ENCODE measurements around the gene LRPPRC.

Gene LRPPRC

DNA sequence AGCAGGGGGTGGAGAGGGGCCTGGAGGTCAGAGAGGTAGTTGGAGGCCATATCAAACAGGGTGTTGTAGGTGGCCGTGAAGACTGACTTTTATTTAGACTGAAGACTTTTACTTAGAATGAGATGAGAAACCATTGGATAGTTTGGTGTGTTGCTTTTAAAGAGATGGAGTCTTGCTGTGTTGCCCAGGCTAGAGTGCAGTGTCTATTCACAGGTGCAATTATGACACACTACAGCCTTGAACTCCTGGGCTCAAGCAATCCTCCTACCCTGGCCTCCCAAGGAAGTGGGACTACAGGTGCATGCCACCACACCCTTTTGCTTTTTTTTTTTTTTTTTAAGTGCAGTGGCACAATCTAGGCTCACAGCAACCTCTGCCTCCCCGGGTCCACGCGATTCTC is 2.5 kb upstream of the LRPPRC start:
- H3K27me3 ChIP-seq (ENCODE audit: control insufficient read depth in 1 of 2, insufficient read depth in 1 of 2, low read length in 2 of 2): peaks cover 0 to 6% of the 10 kb centered on the region in 2 experiments
- H2BK5ac ChIP-seq (ENCODE audit: low read depth, low read length, poor library complexity, severe bottlenecking): no peak overlapping the region
- no peak overlapping the region for H4K91ac ChIP-seq (ENCODE audit: low read length)
- H2BK120ac ChIP-seq (ENCODE audit: low read depth, low read length): no peak overlapping the region
- no peak overlapping the region for H2BK12ac ChIP-seq (ENCODE audit: low read length in 2 of 2)
- H3K9ac ChIP-seq (ENCODE audit: low read length): no peak overlapping the region
- H3K79me1 ChIP-seq (replicated peaks; ENCODE audit: low read length, poor library complexity, severe bottlenecking): no peaks in the 10 kb centered on the region
- no peaks in the 10 kb centered on the region for H3K36me3 ChIP-seq (ENCODE audit: control insufficient read depth in 1 of 2, insufficient read depth in 2 of 2, low read depth in 1 of 2, low read length in 2 of 2)
- H3K4me2 ChIP-seq (ENCODE audit: low read length, poor library complexity, severe bottlenecking): no peak overlapping the region
- no peak overlapping the region for H2AFZ ChIP-seq (ENCODE audit: low read depth, low read length)
- H3K18ac ChIP-seq (ENCODE audit: low read depth in 1 of 2, low read length in 2 of 2): no peak overlapping the region
- H4K8ac ChIP-seq (ENCODE audit: low read length): no peak overlapping the region
- no peak overlapping the region for H3K4ac ChIP-seq (ENCODE audit: low read depth in 1 of 2, low read length in 2 of 2)
- no peak overlapping the region for H3K27ac ChIP-seq (ENCODE audit: low read length, poor library complexity, severe bottlenecking)
- no peak overlapping the region for H3K23ac ChIP-seq (ENCODE audit: low read length in 2 of 2)
- DNase-seq: no peak
- H3K4me1 ChIP-seq (ENCODE audit: control insufficient read depth, insufficient read depth, low read depth, low read length): peaks cover 4% of the 10 kb centered on the region
- WGBS: 61% methylated on average over 4 of the region's 4 CpGs
- H2AK5ac ChIP-seq (ENCODE audit: low read length, severe bottlenecking): no peak overlapping the region
- no peak overlapping the region for H3K14ac ChIP-seq (ENCODE audit: low read length in 2 of 2)
- no peak overlapping the region for H2BK15ac ChIP-seq (ENCODE audit: low read depth, poor library complexity, severe bottlenecking)
- H3K4me3 ChIP-seq (ENCODE audit: insufficient read depth in 1 of 2, low read depth in 1 of 2, low read length in 2 of 2): no peak overlapping the region
- H3K9me3 ChIP-seq (ENCODE audit: control insufficient read depth, low read length): no peaks in the 10 kb centered on the region

DNA sequence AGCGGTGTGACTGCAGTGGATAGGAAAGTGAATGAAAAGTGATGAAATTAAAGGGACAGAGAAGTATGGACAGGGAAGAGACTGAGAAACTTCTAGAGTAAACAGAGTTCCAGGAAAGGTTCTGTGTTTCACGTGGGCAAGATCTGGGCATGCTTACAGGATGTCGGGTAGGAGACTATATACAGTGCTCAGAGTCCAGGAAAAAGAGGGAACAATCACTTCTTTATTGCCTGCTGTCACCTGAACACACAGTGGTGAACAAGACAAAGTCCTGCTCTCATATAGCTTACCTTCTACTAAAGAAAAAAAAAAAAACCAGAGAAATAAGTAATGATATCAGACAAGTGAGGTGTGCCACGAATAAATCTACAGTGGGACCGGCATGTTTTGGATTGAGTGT is 2.4 kb downstream of the LRPPRC start:
- Histone ChIP-seq H2AFZ (ENCODE audit: low read depth, low read length) (no peak overlapping the region), H3K36me3 (ENCODE audit: control insufficient read depth in 1 of 2, insufficient read depth in 2 of 2, low read depth in 1 of 2, low read length in 2 of 2) (peaks cover 7 to 29% of the 10 kb centered on the region in 2 experiments), H2BK15ac (ENCODE audit: low read depth, poor library complexity, severe bottlenecking) (no peak overlapping the region), H3K14ac (ENCODE audit: low read length in 2 of 2) (no peak overlapping the region), H3K9me3 (ENCODE audit: control insufficient read depth, low read length) (no peaks in the 10 kb centered on the region), H3K27ac (ENCODE audit: low read length, poor library complexity, severe bottlenecking) (no peak overlapping the region), H3K27me3 (ENCODE audit: control insufficient read depth in 1 of 2, insufficient read depth in 1 of 2, low read length in 2 of 2) (no peaks in the 10 kb centered on the region), H4K8ac (ENCODE audit: low read length) (no peak overlapping the region), H3K4me2 (ENCODE audit: low read length, poor library complexity, severe bottlenecking) (no peak overlapping the region), H2BK120ac (ENCODE audit: low read depth, low read length) (no peak overlapping the region), H2BK5ac (ENCODE audit: low read depth, low read length, poor library complexity, severe bottlenecking) (no peak overlapping the region), H2AK5ac (ENCODE audit: low read length, severe bottlenecking) (no peak overlapping the region), H3K4me3 (ENCODE audit: insufficient read depth in 1 of 2, low read depth in 1 of 2, low read length in 2 of 2) (peak overlapping the region in 1 of 2 experiments; percentile 38), H3K79me1 (replicated peaks; ENCODE audit: low read length, poor library complexity, severe bottlenecking) (peaks cover 3% of the 10 kb centered on the region), H4K91ac (ENCODE audit: low read length) (no peak overlapping the region), H3K4me1 (ENCODE audit: control insufficient read depth, insufficient read depth, low read depth, low read length) (peaks cover 4% of the 10 kb centered on the region), H3K9ac (ENCODE audit: low read length) (no peak overlapping the region), H2BK12ac (ENCODE audit: low read length in 2 of 2) (no peak overlapping the region), H3K18ac (ENCODE audit: low read depth in 1 of 2, low read length in 2 of 2) (no peak overlapping the region), H3K23ac (ENCODE audit: low read length in 2 of 2) (no peak overlapping the region), H3K4ac (ENCODE audit: low read depth in 1 of 2, low read length in 2 of 2) (no peak overlapping the region)
- DNase-seq: no peak
- 98% methylated on average over 5 of the region's 5 CpGs for WGBS

DNA sequence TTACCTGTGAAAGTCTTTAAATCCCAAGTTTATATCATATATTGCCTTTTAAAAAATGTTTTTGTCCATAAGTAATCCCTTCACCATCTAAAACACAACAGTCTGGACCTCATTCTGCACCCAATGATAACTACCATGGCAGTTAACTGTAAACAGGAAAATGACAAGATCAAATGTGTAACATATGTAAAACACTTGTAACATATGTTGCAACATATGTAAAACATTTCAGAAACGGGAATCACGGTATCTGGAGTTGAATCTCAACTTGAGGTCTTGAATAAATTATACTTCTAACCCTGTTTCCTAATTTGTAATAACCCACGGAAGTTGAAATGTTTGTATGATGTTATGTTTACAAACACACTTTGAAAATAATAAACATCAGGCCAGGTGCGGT is 6.2 kb downstream of the LRPPRC start:
- H3K9me3 ChIP-seq (ENCODE audit: control insufficient read depth, low read length): no peaks in the 10 kb centered on the region
- H3K79me1 ChIP-seq (replicated peaks; ENCODE audit: low read length, poor library complexity, severe bottlenecking): peaks cover 7% of the 10 kb centered on the region
- no peak overlapping the region for H2BK12ac ChIP-seq (ENCODE audit: low read length in 2 of 2)
- H3K18ac ChIP-seq (ENCODE audit: low read depth in 1 of 2, low read length in 2 of 2): no peak overlapping the region
- no peak overlapping the region for H2AFZ ChIP-seq (ENCODE audit: low read depth, low read length)
- H4K8ac ChIP-seq (ENCODE audit: low read length): no peak overlapping the region
- H2BK5ac ChIP-seq (ENCODE audit: low read depth, low read length, poor library complexity, severe bottlenecking): no peak overlapping the region
- no peak overlapping the region for H2AK5ac ChIP-seq (ENCODE audit: low read length, severe bottlenecking)
- H3K4me3 ChIP-seq (ENCODE audit: insufficient read depth in 1 of 2, low read depth in 1 of 2, low read length in 2 of 2): no peak overlapping the region
- no peaks in the 10 kb centered on the region for H3K27me3 ChIP-seq (ENCODE audit: control insufficient read depth in 1 of 2, insufficient read depth in 1 of 2, low read length in 2 of 2)
- H3K9ac ChIP-seq (ENCODE audit: low read length): no peak overlapping the region
- H3K4ac ChIP-seq (ENCODE audit: low read depth in 1 of 2, low read length in 2 of 2): no peak overlapping the region
- H3K36me3 ChIP-seq (ENCODE audit: control insufficient read depth in 1 of 2, insufficient read depth in 2 of 2, low read depth in 1 of 2, low read length in 2 of 2): peaks cover 7 to 50% of the 10 kb centered on the region in 2 experiments
- no peak overlapping the region for H2BK15ac ChIP-seq (ENCODE audit: low read depth, poor library complexity, severe bottlenecking)
- no peak overlapping the region for H4K91ac ChIP-seq (ENCODE audit: low read length)
- H3K27ac ChIP-seq (ENCODE audit: low read length, poor library complexity, severe bottlenecking): no peak overlapping the region
- no peak overlapping the region for H3K23ac ChIP-seq (ENCODE audit: low read length in 2 of 2)
- DNase-seq: no peak
- H2BK120ac ChIP-seq (ENCODE audit: low read depth, low read length): no peak overlapping the region
- WGBS: no CpG with 5 or more reads among the region's 4 CpGs
- H3K4me1 ChIP-seq (ENCODE audit: control insufficient read depth, insufficient read depth, low read depth, low read length): no peaks in the 10 kb centered on the region
- no peak overlapping the region for H3K14ac ChIP-seq (ENCODE audit: low read length in 2 of 2)
- H3K4me2 ChIP-seq (ENCODE audit: low read length, poor library complexity, severe bottlenecking): no peak overlapping the region

DNA sequence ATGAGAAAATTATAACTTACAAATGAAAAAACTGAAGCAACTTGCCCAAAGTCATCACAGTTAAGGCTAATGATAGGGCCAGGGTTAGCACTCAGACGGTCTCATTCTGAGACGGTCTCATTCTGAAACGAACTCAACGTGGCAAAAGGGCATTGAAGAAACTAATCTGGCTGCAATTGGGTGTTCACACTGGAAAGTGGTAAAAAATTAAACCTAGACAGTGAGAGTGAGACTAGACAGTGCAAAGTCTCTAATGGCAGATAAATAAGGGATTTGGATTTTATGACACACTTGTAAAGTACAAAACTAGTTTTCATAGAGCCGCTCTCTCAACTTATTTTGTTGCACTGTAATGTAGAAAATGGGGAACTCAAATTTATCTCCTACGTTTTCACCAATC is 9.2 kb downstream of the LRPPRC start:
- no peak overlapping the region for H3K9ac ChIP-seq (ENCODE audit: low read length)
- no peak overlapping the region for H2BK5ac ChIP-seq (ENCODE audit: low read depth, low read length, poor library complexity, severe bottlenecking)
- H2BK15ac ChIP-seq (ENCODE audit: low read depth, poor library complexity, severe bottlenecking): no peak overlapping the region
- no peaks in the 10 kb centered on the region for H3K27me3 ChIP-seq (ENCODE audit: control insufficient read depth in 1 of 2, insufficient read depth in 1 of 2, low read length in 2 of 2)
- H4K91ac ChIP-seq (ENCODE audit: low read length): no peak overlapping the region
- H3K79me1 ChIP-seq (replicated peaks; ENCODE audit: low read length, poor library complexity, severe bottlenecking): peaks cover 9% of the 10 kb centered on the region
- no peaks in the 10 kb centered on the region for H3K9me3 ChIP-seq (ENCODE audit: control insufficient read depth, low read length)
- H2AFZ ChIP-seq (ENCODE audit: low read depth, low read length): no peak overlapping the region
- no peak overlapping the region for H3K23ac ChIP-seq (ENCODE audit: low read length in 2 of 2)
- H2BK120ac ChIP-seq (ENCODE audit: low read depth, low read length): no peak overlapping the region
- no peak overlapping the region for H3K4ac ChIP-seq (ENCODE audit: low read depth in 1 of 2, low read length in 2 of 2)
- no peak overlapping the region for H2AK5ac ChIP-seq (ENCODE audit: low read length, severe bottlenecking)
- no peak overlapping the region for H3K27ac ChIP-seq (ENCODE audit: low read length, poor library complexity, severe bottlenecking)
- no peak overlapping the region for H3K14ac ChIP-seq (ENCODE audit: low read length in 2 of 2)
- 98% methylated on average over 6 of the region's 6 CpGs for WGBS
- H3K4me2 ChIP-seq (ENCODE audit: low read length, poor library complexity, severe bottlenecking): peak overlapping the region; percentile 33
- no peak overlapping the region for H3K4me3 ChIP-seq (ENCODE audit: insufficient read depth in 1 of 2, low read depth in 1 of 2, low read length in 2 of 2)
- no peak overlapping the region for H4K8ac ChIP-seq (ENCODE audit: low read length)
- H3K4me1 ChIP-seq (ENCODE audit: control insufficient read depth, insufficient read depth, low read depth, low read length): no peaks in the 10 kb centered on the region
- no peak overlapping the region for H3K18ac ChIP-seq (ENCODE audit: low read depth in 1 of 2, low read length in 2 of 2)
- H2BK12ac ChIP-seq (ENCODE audit: low read length in 2 of 2): no peak overlapping the region
- H3K36me3 ChIP-seq (ENCODE audit: control insufficient read depth in 1 of 2, insufficient read depth in 2 of 2, low read depth in 1 of 2, low read length in 2 of 2): peaks cover 8 to 39% of the 10 kb centered on the region in 2 experiments
- DNase-seq: no peak
